ENCODE measurements around the gene LRRC8D.
"Not testable (repeated sequence)": the region's sequence is repeated elsewhere in the genome, so short reads cannot be mapped to it uniquely, and the experiment has no call there.

The LRRC8D gene

DNA sequence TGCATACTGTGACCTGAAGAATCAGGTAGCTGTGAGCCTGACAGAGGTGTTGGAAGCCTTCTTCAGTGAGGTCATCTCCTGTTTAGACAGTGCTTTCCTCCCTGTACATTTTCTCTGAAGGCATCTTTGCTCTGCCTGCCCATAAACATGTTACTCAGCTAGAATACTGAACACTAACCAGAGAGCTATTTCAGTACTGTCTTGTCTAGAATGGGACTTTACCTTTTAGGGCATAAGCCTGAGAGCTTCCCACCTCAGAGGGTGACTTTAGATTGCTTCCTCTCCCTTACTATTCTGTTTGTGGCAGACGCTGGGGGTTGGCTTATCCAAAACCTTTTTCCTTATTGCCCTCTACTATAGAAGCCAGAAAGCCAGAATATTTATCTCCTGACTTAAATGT, 150.8 kb downstream of the LRRC8D start:
- no peak for DNase-seq

DNA sequence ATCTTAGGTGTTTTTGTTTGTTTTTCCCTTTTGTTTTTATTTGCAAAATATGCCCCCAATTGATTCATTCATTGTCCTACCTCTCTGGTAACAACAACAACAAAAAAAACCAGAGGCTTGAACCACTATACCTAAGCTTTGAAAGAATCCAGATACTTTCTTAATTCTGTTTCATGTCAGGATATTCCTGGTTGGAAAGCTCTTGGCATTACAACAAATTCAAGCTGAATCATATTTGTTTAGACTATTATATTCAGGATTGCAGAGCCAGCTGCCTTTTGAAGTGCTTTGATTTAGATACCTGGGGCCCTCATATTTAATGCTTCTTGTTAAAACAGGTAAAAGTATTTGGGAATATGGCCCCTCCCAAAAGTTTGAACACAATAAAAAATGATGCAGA, 151.2 kb downstream of the LRRC8D start:
- DNase-seq, result no peak

DNA sequence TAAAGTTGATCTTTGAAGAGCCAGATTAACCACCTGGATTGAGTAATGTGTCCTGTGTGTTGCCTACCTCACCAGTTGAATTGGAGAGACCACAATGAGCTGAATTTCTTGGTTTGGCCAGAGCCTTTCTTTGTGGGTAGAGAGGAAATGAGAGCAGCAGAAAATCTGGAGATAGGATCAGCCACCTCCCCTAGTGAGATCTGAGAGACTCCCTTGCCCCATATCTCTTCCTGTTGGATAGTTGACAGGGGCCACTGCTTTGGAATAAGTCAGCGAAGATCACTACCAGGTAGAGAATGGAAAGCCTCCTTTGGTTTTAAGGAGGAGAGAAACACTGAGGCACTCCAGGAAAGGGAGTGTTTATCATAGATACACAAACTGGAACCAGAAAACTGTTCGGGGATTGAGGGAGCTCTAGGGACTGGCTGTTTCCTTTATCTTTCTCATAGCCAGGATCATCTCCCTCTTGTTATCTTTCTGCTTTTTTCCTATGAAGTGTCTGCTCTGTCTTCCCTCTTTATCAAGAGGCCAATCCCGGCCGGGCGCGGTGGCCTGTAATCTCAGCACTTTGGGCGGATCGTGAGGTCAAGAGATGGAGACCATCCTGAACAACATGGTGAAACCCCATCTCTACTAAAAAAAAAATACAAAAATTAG, 152.8 kb downstream of the LRRC8D start:
- no peak for DNase-seq

DNA sequence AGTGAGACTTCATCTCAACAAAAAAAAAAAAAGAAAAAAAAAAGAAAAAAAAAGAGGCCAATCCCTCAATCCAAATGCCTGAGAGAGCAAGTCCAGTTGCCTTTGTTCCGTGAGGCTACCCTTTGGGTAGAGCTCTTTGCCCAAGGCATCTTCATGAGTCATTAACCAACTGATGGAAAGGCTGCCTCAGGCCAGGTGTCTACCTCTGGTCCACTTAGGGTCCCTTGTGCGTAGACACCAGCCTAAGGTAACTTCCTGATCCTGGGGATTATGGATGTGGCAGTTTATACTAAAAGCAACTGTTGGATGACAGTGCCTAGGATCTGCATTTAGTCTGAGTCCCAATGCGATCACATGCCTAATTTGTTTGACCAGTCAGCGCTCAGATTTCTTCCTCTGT, 153.4 kb downstream of the LRRC8D start:
- no peak for DNase-seq

DNA sequence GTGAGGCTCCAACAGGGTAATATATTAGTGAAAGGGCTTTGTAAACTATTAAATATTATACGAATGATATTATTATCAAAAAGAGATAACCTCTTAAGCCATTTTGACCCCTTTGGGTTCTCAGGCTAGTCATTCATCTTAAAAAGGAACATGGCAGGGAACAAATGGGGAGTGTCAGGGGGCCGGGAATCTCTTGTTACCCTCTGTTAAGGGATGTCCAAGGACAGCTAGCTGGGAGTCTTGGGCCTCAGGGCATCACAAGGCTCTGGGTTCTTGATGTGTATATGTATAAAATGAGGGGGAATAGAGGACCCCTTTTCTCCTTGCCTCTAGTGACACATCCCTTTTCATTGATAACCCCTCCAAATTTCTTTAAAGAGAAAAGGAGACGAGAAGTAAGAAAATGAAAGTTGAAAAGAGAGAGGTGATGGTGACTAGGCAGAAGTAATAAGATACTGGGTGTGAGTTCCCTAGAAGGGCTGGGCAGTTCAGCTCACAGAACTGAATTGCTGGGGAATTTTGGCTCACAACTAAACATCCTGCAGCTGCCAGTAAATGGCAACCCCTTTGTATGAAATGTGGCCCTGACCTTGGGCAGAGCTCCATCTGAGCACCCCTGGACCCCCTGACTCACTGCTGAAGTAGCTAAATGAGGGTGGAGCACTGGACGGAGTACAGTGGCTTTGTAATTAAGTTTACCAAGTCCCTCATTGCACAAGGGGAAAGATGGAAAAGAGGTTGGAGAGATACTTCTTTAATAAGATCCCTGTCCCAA, 154.1 kb downstream of the LRRC8D start:
- DNase-seq, result no peak

DNA sequence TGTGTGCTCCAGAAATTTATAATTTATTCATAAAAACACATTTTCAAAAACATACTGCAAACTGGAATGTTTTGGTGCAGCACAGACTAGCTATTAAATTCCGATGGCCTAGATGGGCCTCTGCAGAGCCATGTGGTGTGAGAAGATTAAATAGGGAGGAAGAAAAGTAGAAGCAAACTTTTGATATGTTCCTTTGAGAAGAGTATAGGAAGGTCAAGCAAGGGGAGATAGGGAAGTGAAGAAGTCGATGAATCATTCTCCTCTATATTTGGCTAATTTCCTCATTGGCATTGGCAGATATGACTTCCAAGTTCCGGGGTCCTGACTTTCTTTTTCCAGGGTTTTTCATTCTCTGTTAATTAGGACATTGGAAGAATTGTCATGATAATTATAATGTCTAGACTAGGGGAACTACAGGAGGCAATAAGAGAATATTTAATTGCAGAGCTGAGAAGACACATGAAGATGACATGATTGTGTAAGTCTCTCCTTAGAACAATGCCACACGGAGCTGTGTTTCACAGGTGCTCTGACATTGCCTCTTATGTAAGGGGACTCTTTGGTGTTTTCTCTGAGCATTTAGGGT, 154.8 kb downstream of the LRRC8D start:
- DNase-seq, result peak; percentile 22 to 42

DNA sequence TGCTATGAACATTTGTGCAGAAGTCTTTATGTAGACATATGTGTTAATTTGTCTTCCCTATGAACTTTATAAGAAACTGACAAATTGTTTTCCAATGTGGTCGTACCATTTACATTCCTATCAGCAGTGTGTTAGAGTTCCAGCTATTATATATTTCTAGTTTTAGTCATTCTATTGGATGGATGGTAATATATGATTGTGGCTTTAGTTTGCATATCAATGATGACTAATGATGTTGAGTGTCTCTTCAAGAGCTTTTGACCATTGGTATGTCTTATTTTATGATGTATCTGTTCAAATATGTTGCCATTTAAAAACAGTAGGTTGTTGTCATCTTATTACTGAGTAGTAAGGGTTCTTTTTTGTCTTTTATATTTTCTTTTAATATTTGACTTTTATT, 157.9 kb downstream of the LRRC8D start:
- DNase-seq, result no peak

DNA sequence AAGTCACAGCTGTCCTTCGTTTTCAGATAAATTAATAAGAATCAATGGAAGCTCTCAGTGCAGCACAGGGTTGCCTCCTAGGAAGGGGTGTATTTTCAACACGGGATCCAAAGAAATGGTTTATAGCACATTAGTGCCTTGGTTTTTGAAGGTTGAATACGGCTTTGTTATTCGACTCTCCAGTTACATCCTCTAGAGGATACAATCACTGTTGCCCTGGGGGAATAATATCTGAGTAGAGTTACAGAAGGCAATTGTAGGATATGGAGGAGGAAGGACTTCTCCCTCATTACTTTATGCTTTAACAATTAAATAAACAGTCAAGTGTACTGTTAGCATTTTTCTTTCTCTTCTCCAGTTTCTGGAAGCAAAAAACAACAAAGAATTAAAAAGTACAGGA, 159.8 kb downstream of the LRRC8D start:
- DNase-seq, result no peak

DNA sequence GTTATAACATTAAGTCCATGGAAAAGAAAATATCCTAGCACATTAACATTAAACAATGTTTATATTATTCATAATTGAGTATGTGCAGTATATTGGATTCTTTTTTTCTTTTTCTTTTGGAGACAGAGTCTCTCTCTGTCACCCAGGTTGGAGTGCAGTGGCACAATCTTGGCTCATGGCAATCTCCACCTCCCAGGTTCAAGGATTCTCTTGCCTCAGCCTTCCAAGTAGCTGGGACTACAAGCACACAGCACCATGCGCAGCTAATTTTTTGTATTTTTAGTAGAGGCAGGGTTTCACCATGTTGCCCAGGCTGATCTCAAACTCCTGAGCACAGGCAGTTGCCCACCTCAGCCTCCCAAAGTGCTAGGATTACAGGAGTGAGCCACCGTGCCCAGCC, 162.0 kb downstream of the LRRC8D start:
- DNase-seq, result not testable (repeated sequence)

DNA sequence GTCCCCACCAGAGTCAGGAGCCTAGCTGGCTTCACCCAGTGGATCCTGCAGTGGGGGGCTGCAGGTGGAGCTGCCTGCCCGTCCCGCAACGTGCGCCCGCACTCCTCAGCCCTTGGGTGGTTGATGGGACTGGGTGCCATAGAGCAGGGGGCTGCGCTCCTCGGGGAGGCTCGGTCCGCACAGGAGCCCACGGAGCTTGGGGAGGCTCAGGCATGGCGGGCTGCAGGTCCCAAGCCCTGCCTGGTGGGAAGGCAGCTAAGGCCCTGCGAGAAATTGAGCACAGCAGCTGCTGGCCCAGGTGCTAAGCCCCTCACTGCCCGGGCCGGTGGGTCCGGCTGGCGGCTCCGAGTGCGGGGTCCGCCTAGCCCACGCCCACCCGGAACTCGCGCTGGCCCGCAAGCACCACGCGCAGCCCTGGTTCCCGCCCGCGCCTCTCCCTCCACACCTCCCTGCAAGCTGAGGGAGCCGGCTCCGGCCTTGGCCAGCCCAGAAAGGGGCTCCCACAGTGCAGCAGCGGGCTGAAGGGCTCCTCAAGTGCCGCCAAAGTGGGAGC, 163.8 kb downstream of the LRRC8D start:
- not testable (repeated sequence) for DNase-seq

DNA sequence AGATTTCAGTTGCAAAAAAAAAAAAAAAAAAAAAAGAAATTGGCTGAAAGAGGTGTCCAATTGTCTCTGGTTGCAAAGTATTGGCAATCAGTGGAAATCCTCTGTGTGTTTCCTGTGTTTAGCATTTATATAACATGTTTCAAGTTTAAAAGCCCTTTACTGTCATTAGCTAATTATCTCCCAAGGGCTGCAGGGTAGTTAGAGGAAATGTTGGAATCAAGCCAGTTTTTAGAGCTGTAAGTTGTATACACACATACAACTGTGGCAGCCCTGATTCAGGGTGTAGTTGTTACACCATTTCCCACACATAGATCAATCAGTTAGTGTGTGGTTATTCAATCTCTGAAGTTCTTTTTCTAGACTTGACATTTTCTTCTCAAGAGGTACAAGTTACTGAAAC, 165.2 kb downstream of the LRRC8D start:
- DNase-seq, result no peak

All from Kasumi-1 (cell line).